Left cardiac atrium (tissue), 4 donors: Measurements from ENCODE around the gene TRIM2. TPM values are rescaled to one million over a fixed set of nuclear protein-coding genes. Genes with fewer than 3 reads are reported as not detected.
A peak's percentile ranks its signal among the peaks of the same experiment; 100 is the strongest.

Experiments
- ATAC-seq, 2 donors: fragments of 200-7000 bp; cut with Tn5 transposase; one replicate each; pipeline ENCODE4 v1.9.1; 2020; ENCODE audit warnings: mild to moderate bottlenecking in 2 of 2, moderate library complexity in 2 of 2
- DNase-seq: peaks from one replicate; pipeline ENCODE4 v3.0.0-alpha.2; 2020
- intact Hi-C, 2 donors: fragments of 100-400 bp; cut with DNase I; formaldehyde crosslinking; loops; one replicate each; pipeline versions ENCODE4 v1.14.1 to v1.15.1; 2022 to 2023
- total RNA-seq, 2 donors: library from RNA; stranded (reverse); fragmentation: NEBNext Ultra II Directional; extraction: Animal tissue kit (Norgen Biotek cat#: 25700); gene quantifications; one replicate each; pipeline ENCODE4 v1.2.1, GENCODE V29; 2021
- donor health status: DM: no; HTN: yes; CAD: no.
- donor health status: DM: no; HTN: yes; CAD: no; lungs with severe emphysema.
- donor health status: DM: yes; HTN: yes; CAD: no.
- donor health status: Dilated cardiomyopathy.

The TRIM2 gene
- total RNA-seq, 2 donors from 2014 or later = 19.8 to 22.6 TPM

DNA sequence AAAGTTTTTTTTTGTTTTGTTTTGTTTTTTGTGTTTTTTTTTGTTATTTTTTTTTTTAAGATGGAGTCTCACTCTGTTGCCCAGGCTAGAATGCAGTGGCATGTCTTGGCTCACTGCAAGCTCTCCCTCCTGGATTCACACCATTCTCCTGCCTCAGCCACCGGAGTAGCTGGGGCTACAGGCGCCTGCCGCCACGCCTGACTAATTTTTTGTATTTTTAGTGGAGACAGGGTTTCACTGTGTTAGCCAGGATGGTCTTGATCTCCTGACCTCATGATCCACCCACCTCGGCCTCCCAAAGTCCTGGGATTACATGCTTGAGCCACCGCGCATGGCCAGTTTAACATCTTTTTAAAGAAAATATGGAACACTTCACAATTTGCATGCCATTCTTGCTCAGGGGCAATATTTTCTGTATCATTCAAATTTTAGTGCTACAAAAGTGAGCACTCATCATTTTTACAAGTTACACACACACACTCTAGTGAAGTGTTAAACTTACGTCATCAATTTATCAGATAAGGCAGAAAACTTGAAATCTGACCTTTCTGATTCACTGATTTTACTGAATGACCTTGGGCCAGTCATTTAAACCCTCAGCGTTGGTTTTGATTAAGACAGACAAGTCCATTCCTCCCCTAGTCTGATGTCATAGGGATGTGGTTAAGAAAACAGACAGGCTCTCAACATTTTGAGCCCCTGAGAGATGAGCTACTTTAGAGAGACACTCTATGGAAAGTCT, 61.2 kb downstream of the TRIM2 start:
- DNase-seq (no peak), ATAC-seq (no peak)
- intact Hi-C loops = no loop called here

DNA sequence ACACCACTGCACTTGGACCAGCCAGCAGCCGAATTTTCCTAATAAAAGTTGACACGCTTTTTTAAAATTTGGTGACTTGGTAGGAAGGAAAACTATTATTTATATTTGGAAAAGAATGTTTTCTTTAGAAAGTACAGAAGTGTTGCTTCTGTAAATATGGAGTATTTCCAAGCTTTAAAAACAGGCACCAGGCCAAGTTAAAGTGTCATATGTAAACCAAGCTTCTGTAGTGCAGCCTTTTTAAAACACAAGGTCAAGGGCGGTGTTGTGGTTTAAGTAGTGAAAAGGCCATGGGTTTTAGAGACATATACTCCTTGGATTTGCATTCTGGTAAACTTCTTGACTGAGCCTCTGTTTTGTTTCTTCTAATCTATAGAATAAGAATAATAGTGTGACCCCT, 62.7 kb downstream of the TRIM2 start:
- intact Hi-C loops = no loop called here
- DNase-seq = no peak
- peak in 1 of 2 donors; percentile 42 for ATAC-seq

DNA sequence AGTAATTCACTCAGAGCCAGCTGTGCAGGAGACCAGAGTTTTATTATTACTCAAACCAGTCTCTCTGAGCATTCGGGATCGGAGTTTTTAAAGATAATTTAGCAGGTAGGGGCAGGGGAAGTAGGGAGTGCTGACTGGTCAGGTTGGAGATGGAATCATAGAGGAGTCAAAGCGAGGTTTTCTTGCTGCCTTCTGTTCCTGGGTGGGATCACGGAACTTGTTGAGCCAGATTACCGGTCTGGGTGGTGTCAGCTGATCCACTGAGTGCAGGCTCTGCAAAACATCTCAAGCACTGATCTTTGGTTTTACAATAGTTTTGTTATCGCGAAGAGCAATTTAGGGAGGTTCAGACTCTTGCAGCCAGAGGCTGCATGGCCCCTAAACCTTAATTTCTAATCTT, 63.6 kb downstream of the TRIM2 start:
- no peak for ATAC-seq
- DNase-seq = no peak
- intact Hi-C loops = no loop called here

DNA sequence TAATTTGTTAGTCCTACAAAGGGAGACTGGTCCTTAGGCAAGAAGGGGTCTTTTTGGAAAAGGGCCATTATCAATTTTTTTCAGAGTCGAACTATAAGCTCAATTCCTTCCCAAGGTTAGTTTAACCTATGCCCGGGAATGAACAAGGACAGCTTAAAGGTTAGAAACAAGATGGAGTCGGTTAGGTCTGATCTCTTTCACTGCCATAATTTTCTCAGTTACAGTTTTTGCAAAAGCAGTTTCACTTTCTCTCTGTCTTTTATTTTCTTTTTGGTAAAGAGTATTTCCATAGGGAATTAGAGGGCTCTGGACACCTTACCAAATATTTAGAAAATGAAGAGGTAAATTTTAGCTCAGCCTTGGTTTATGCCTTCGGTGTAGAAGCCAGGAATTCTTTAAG, 64.1 kb downstream of the TRIM2 start:
- intact Hi-C loops = no loop called here
- no peak for ATAC-seq
- no peak for DNase-seq

DNA sequence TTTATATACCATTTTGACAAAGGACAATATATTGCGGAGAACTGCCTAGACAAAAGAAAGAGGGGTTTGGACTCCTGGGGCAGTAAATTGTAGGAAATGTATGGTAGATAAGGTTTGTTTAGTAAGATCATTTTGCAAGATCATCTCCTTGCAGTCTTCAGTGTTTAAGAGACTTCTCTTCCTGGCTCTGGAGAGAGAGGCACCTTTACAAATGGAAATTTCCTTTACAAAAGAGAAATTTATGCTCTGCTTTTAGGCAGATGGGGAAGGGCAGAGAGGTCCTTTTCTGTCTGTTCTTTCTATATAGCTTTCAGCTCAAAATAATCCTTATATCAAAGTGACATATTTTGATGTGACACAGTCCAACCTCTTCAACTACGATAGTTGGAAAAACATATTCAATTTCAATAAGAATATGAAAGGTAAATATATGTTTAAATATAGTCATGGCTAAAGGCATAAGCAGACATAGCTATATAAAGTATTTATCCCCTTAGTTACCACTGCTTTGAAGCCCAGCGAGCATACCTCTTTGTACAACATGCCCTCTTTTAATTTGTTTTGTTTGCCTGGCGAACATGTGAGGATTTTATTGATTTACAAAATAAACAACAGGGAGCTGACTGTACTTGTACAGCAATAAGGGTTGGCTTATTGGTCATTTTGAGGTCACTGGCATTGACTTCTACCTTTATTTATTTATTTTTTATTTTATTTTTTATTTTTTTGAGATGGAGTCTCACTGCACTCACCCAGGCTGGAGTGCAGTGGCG, 65.2 kb downstream of the TRIM2 start:
- ATAC-seq (no peak), DNase-seq (no peak)
- intact Hi-C loops = no loop called here

DNA sequence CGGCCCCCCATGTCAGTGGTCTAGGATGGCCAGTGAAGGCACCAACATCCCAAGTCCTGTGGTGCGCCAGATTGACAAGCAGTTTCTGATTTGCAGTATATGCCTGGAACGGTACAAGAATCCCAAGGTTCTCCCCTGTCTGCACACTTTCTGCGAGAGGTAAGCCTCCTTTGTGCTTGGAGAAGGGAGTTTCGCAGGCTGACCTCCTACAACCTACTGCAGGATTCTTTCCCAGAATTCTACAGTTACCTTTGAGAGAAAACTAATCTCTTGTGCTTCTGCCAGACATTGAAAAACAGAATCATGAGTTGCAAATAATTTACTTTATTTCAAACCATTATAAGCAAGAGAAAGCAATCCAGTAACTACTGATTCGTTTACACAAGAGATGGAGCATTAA, 66.1 kb downstream of the TRIM2 start:
- intact Hi-C loops = no loop called here
- DNase-seq (no peak), ATAC-seq (no peak)

DNA sequence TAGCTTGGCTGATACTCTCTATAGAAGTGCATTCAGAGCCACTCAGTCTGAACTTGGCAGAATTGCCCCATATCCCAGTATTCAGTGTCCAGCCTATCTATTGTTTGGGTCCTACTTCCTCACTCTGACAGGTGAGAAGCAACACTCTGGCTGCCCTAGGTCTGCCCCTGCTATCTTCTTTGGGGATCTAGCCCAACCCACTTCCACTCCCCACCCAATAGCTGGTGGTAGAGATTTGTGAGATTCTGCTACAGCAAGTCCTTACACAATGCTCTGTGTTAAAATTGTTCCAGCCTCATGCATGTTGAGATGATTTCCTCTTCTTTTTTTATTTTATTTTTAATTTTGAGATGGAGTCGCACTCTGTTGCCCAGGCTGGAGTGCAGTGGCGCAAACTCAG, 67.6 kb downstream of the TRIM2 start:
- intact Hi-C loops = no loop called here
- no peak for DNase-seq
- no peak for ATAC-seq

DNA sequence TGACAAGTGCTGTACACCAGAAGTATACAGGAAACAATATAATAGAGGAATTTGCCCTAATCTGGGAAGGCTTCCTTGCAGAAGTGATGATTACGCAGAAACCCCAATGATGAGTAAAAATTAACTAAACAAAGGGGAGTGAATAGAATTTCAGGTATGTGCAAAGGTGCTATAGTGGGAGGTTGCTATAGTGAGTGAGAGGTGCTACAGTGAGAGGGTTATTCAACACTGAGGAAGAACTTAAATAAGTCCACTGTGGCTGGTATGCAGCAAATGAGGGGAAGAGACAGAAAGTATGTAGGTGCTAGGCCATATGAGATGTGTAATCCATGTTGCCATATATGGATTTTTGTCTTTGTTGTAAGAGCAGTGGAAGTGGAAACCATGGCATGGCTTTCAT, 69.5 kb downstream of the TRIM2 start:
- intact Hi-C loops = no loop called here
- DNase-seq = no peak
- ATAC-seq = no peak

DNA sequence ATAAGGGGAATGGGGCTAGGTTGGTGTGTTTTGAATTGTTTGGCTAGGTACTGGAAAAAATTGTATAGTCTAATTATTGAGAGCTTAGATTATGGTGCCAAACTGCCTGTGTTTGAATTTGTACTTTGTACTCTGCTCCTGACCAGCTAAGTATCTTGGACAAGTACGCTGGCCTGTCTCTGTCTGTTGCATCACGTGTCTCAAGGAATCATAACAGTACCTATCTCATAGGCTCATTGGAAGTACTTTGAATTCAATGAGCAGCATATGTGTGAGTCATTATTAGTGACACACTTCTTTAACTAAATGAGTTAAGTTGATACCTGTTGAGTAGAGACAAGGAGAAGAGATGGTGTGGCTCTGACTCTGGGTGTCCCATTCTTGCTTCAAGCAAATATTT, 70.7 kb downstream of the TRIM2 start:
- no peak for ATAC-seq
- DNase-seq = no peak
- intact Hi-C loops = no loop called here

DNA sequence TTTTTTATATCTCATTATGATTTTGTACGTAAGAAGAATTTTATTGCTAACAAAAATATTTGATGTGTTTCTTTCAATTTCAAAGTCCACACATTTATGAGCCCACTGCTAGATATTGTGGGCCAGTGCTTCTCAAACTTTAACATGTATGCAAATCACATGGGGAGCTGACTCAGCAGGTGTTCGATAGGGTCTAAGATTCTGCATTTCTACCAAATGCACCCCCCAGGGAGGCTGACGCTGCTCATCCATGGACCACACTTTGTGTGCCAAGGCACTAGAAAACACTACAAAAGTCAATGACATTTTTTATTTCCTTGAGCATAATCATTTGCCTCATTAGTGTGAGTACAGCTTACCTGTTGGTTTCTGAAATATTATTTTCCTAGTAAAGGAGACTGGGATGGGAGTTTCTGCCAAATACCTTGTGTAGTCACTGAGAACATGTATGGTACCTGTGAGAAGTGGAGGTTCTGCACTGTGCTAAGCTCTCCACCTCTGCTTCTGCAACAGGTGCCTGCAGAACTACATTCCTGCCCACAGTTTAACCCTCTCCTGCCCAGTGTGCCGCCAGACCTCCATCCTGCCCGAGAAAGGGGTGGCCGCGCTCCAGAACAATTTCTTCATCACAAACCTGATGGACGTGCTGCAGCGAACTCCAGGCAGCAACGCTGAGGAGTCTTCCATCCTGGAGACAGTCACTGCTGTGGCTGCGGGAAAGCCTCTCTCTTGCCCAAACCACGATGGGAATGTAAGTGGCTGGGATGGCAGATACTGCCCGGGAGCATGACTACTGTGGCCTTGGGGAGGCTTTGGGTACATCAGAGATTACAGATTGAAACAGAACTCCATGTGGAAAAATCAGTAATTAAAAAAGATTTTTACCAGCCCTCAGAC, 71.4 kb downstream of the TRIM2 start:
- no peak for DNase-seq
- intact Hi-C loops = no loop called here
- no peak for ATAC-seq

DNA sequence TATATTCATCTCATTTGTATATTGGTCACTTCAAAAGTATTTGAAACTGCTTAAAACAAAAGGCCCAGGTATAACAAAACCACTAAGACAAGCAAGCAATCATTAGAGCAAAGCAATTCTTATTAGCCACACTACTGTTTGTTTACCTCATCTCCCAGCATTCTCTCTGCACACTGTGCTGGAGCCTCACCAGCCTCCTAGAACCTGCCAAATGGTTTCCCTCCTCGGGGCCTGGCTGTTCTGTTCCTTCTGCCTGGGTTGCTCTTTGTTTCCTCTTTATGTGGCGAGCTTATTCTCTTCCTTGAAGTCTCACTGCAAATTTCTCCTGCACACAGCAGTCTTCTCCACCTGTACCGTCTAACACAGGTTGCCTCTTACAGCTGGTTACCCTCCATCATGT, 72.7 kb downstream of the TRIM2 start:
- no peak for ATAC-seq
- DNase-seq = no peak
- intact Hi-C loops = no loop called here

DNA sequence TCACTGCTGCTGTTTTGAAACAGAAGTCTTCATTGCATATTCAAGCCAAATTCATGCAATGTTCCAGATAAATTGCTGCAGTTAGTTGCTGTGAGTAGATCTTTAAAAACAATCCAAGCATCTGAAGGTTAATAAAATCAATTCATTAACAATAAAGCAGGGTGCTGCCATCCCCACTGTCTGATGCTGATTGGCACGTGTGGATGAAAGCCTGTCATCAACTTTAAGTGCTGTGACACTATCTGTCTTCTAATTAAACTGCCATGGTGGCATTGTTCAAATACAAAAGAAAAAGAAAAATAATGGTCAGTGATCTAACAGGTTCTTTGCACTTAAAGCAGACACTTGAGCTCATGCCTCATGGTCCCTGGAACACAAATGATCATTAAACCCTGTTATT, 77.2 kb downstream of the TRIM2 start:
- intact Hi-C loops = no loop called here
- DNase-seq = no peak
- ATAC-seq = no peak

DNA sequence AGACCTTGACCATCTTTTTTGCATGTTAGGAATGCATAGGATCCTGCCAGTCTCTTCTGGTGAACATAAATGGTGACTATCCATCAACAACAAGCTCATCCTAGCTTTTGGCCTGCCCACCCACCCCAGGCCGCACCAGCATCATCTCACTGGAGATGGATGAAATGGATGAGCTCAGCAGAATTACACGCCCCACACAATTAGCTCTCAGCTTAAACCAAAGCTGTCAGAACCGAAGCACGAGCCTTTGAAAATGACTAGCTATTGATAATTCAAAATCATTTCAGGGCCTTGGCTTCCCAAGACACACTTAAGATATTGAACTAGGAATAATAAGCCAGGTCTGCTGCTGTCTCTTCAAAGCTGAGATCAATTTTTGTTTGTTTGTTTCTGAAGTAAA, 77.8 kb downstream of the TRIM2 start:
- ATAC-seq = no peak
- intact Hi-C loops = no loop called here
- no peak for DNase-seq

DNA sequence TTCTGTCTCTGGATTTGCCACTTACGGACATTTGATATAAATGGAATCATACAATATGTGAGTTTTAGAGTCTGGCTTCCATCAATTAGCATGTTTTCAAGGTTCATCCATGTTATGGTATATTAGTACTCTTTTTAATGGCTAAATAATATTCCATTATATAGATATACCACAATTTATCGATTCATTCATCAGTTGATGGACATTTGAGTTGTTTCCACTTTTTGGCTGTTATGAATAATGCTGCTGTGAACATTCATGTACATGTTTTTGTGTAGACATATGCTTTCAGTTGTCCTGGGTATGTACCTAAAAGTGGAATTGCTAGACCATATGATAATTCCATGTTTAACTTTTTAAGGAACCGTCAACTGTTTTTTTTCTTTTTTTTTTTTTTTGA, 79.0 kb downstream of the TRIM2 start:
- intact Hi-C loops = no loop called here
- ATAC-seq = no peak
- no peak for DNase-seq

DNA sequence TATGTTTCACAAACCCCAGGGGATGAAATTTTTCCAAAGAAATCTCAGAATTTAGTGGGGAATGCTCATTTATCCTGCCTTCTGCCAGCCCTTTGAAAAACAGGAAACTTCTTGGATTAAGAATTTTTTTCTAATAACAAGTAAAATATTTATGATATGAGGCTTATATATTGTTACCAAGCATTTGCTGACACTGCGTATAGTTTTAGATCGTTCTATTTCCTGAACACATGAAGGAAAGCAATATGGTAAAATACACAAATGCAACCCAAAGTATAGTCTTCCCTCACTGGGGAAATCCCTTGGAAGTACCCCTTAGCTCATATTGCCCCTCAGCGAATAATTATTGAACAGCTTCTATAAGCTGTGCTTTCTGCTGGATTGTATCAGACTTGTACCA, 85.9 kb downstream of the TRIM2 start:
- ATAC-seq = no peak
- intact Hi-C loops = no loop called here
- no peak for DNase-seq

DNA sequence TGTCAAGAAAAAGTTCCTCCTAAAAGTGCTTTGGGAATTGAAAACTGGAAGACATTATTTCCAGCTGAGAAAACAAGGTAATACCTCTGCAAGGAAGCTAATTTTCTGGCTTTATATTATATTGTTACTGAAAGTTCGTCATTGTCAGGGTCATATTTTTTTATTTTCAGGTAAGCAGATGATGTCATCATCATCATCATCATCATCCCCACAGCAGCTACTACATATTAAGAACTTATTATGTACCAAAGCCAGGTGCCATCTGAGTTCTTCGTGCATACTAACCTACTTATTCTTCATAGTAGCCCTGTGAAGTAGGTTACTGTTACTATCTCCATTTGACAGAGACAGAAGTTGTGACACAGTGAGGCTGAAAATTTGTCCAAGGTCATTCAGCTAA, 87.3 kb downstream of the TRIM2 start:
- intact Hi-C loops = no loop called here
- DNase-seq (no peak), ATAC-seq (no peak)

DNA sequence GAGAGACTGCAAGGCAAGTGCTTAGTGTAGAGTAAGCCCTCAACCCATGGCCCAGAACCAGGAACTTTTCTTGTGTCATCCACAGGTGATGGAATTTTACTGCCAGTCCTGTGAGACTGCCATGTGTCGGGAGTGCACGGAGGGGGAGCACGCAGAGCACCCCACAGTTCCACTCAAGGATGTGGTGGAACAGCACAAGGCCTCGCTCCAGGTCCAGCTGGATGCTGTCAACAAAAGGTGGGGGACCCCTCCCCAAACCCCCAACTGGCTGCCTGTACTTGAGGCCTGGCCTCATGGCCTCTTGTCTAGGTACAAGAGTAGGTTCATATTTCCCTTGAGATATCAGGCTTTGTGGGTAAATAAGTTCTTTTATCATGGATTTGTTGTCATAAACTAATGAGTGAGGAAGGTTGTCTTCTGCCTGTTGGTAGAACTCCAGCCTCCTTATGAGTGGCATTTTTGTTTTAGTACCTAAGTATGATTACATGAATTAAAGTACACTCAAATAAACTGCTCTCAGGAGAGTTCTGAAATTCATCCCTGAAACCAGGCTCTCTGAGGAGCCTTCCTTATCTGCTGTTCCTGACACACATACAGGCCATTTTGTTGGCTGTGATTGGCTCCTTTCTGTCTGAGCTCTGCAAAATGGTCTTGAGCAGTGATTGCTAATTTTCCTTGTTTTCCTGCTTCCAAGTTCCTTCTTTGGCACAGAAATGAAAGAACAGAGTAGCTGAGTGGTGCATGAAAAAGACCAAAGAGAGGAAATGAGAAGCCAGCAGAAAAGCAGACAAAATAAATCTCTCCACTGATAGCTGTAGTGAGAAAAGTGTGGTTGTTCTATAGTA, 88.9 kb downstream of the TRIM2 start:
- intact Hi-C loops = no loop called here
- DNase-seq (no peak), ATAC-seq (peak; percentile 21 to 59)

DNA sequence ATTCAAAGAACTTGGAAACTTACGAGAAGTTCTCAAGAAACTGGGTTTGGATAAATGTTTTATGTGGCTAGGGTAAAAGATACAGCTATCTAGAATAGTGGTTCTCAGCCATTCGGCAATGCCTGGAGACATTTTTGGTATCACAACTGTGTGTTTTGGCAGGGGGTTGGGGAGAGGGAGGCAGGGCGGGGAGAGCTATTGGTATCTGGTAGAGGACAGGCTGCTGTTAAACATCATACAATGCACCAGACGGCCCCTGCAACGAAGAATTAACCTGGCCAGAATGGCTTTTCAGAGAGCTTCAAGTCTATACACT, 89.5 kb downstream of the TRIM2 start:
- intact Hi-C loops = no loop called here
- ATAC-seq (peak; percentile 25 to 67), DNase-seq (no peak)

DNA sequence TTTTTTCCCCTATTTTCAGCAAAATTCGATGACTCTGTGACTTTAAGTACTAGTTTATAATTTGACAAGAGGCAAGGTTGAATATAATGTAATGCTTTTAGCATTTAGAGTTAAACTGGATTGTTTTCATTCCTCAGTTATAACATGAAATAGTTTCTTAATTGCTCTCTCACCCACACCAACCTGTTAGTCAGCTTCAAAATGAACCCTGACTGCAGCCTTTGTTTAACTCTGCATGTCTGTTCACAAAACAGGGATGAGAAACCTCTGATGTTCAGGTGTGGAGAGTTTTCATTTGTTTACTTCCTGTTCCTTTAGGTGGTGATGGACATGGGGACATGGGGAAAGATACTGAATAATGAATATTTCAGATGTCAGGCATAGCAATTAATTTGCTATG, 90.4 kb downstream of the TRIM2 start:
- intact Hi-C loops = no loop called here
- ATAC-seq (no peak), DNase-seq (no peak)
